Activated CD4-positive, alpha-beta memory T cell treated with anti-CD3 and anti-CD28 coated beads for 36 hours (primary cell): ENCODE data around the gene AGPAT2. TPM values are rescaled to one million over a fixed set of nuclear protein-coding genes. Genes with fewer than 3 reads are reported as not detected.
A peak's percentile ranks its signal among the peaks of the same experiment; 100 is the strongest.

Experiments used
- CTCF ChIA-PET: fragments of 350-600 bp; sonication (Branson Sonifier 250); formaldehyde crosslinking; loops from one replicate; lab custom pipeline; 2021; ENCODE audit warnings: antibody characterized with exemption, inconsistent platforms; lab: Charles Lee
- POLR2A ChIA-PET: fragments of 350-600 bp; sonication (Branson Sonifier 250); formaldehyde crosslinking; loops from one replicate; lab custom pipeline; 2021; ENCODE audit warnings: antibody characterized with exemption; lab: Charles Lee
- DNase-seq: peaks from one replicate; pipeline ENCODE4 v3.0.0-alpha.2; 2020
- H3K27ac Mint-ChIP-seq: one replicate; pipeline ENCODE4 v1.8.0; 2021; ENCODE audit warnings: mixed read lengths
- H3K27me3 Mint-ChIP-seq: one replicate; pipeline ENCODE4 v1.8.0; 2021; ENCODE audit warnings: mixed read lengths
- H3K36me3 Mint-ChIP-seq: one replicate; pipeline ENCODE4 v1.8.0; 2021; ENCODE audit warnings: mixed read lengths
- H3K4me1 Mint-ChIP-seq: one replicate; pipeline ENCODE4 v1.8.0; 2021; ENCODE audit warnings: low read depth, mixed read lengths
- H3K4me3 Mint-ChIP-seq: one replicate; pipeline ENCODE4 v1.8.0; 2021; ENCODE audit warnings: mild to moderate bottlenecking, mixed read lengths
- H3K9me3 Mint-ChIP-seq: one replicate; pipeline ENCODE4 v1.8.0; 2021; ENCODE audit warnings: mixed read lengths
- intact Hi-C: fragments of 100-400 bp; cut with micrococcal nuclease; formaldehyde crosslinking; loops from one replicate; pipeline ENCODE4 v1.15.1; 2023
- total RNA-seq, 2 experiments: library from RNA; stranded (reverse); gene quantifications; one replicate each; pipeline ENCODE4 v1.2.3, GENCODE V29; 2021

Gene AGPAT2
- total RNA-seq, 2 experiments from 2014 or later: 16.3 to 16.8 TPM

- POLR2A ChIA-PET: no interaction called here
- Mint-ChIP-seq H3K4me3 (no peak overlapping the region), H3K36me3 (no peaks in the 10 kb centered on the region), H3K27me3 (no peaks in the 10 kb centered on the region), H3K4me1 (no peaks in the 10 kb centered on the region), H3K27ac (no peak overlapping the region), H3K9me3 (no peaks in the 10 kb centered on the region)
- CTCF ChIA-PET: no interaction called here
- no peak for DNase-seq
- intact Hi-C loops: no loop called here
These were observed 13.1 kb downstream of the AGPAT2 start for GRCh38 chr9:136673975-136674785.

GRCh38 chr9:136673088-136673974 lies 13.9 kb downstream of the AGPAT2 start:
- Mint-ChIP-seq H3K4me3 (no peak overlapping the region), H3K36me3 (no peaks in the 10 kb centered on the region), H3K4me1 (no peaks in the 10 kb centered on the region), H3K27me3 (peaks cover 5% of the 10 kb centered on the region), H3K27ac (no peak overlapping the region), H3K9me3 (no peaks in the 10 kb centered on the region)
- ChIA-PET POLR2A (no interaction called here), CTCF (interaction anchor here (1.1 to 2.3 kb wide), 4 partner anchors 10 to 54 kb away, joined by 3 to 10 read pairs (median 4); no protein-coding TSS in a partner anchor)
- no peak for DNase-seq
- intact Hi-C loops: no loop called here

GRCh38 chr9:136672431-136673087 lies 14.7 kb downstream of the AGPAT2 start:
- intact Hi-C loops: no loop called here
- POLR2A ChIA-PET: no interaction called here
- Mint-ChIP-seq H3K27ac (no peak overlapping the region), H3K27me3 (peaks cover 5% of the 10 kb centered on the region), H3K4me1 (no peaks in the 10 kb centered on the region), H3K4me3 (no peak overlapping the region), H3K9me3 (no peaks in the 10 kb centered on the region), H3K36me3 (no peaks in the 10 kb centered on the region)
- CTCF ChIA-PET: interaction anchor here (1.1 to 2.3 kb wide), 9 partner anchors 8 to 374 kb away, joined by 3 to 13 read pairs (median 4); no protein-coding TSS in a partner anchor
- DNase-seq: no peak

GRCh38 chr9:136671646-136672430 lies 15.4 kb downstream of the AGPAT2 start:
- no peaks in the 10 kb centered on the region for H3K9me3 Mint-ChIP-seq
- H3K4me3 Mint-ChIP-seq: no peak overlapping the region
- POLR2A ChIA-PET: no interaction called here
- intact Hi-C loops: no loop called here
- peaks cover 5% of the 10 kb centered on the region for H3K27me3 Mint-ChIP-seq
- H3K36me3 Mint-ChIP-seq: no peaks in the 10 kb centered on the region
- H3K27ac Mint-ChIP-seq: no peak overlapping the region
- CTCF ChIA-PET: interaction anchor here (0.5 to 2.3 kb wide), 22 partner anchors 9 to 773 kb away, joined by 3 to 13 read pairs (median 4); partner anchors contain the start of gene EGFL7
- no peaks in the 10 kb centered on the region for H3K4me1 Mint-ChIP-seq
- peak; percentile 48 for DNase-seq

- POLR2A ChIA-PET: no interaction called here
- H3K9me3 Mint-ChIP-seq: no peaks in the 10 kb centered on the region
- no peaks in the 10 kb centered on the region for H3K4me1 Mint-ChIP-seq
- intact Hi-C loops: no loop called here
- no peak overlapping the region for H3K27ac Mint-ChIP-seq
- H3K4me3 Mint-ChIP-seq: no peak overlapping the region
- peaks cover 9% of the 10 kb centered on the region for H3K27me3 Mint-ChIP-seq
- CTCF ChIA-PET: interaction anchor here (0.5 to 2.3 kb wide), 18 partner anchors 9 to 774 kb away, joined by 3 to 13 read pairs (median 4); partner anchors contain the start of gene EGFL7
- no peak for DNase-seq
- H3K36me3 Mint-ChIP-seq: no peaks in the 10 kb centered on the region
These were observed 16.0 kb downstream of the AGPAT2 start for GRCh38 chr9:136671254-136671614.

GRCh38 chr9:136670576-136671253 lies 16.5 kb downstream of the AGPAT2 start:
- no peaks in the 10 kb centered on the region for H3K9me3 Mint-ChIP-seq
- DNase-seq: no peak
- H3K4me1 Mint-ChIP-seq: no peaks in the 10 kb centered on the region
- H3K27ac Mint-ChIP-seq: no peak overlapping the region
- CTCF ChIA-PET: interaction anchor here (0.7 to 1.5 kb wide), 8 partner anchors 8 to 185 kb away, joined by 3 to 13 read pairs (median 4); partner anchors contain the start of gene EGFL7
- intact Hi-C loops: no loop called here
- peaks cover 9% of the 10 kb centered on the region for H3K27me3 Mint-ChIP-seq
- POLR2A ChIA-PET: no interaction called here
- H3K4me3 Mint-ChIP-seq: no peak overlapping the region
- no peaks in the 10 kb centered on the region for H3K36me3 Mint-ChIP-seq

- ChIA-PET CTCF (no interaction called here), POLR2A (no interaction called here)
- H3K4me3 Mint-ChIP-seq: no peak overlapping the region
- H3K4me1 Mint-ChIP-seq: no peaks in the 10 kb centered on the region
- peaks cover 11% of the 10 kb centered on the region for H3K27me3 Mint-ChIP-seq
- H3K9me3 Mint-ChIP-seq: no peaks in the 10 kb centered on the region
- no peak overlapping the region for H3K27ac Mint-ChIP-seq
- no peaks in the 10 kb centered on the region for H3K36me3 Mint-ChIP-seq
- DNase-seq: no peak
- intact Hi-C loops: no loop called here
These were observed 17.3 kb downstream of the AGPAT2 start for GRCh38 chr9:136669791-136670464.

GRCh38 chr9:136668983-136669790 lies 18.1 kb downstream of the AGPAT2 start:
- H3K9me3 Mint-ChIP-seq: no peaks in the 10 kb centered on the region
- intact Hi-C loops: no loop called here
- ChIA-PET POLR2A (no interaction called here), CTCF (no interaction called here)
- no peaks in the 10 kb centered on the region for H3K36me3 Mint-ChIP-seq
- H3K4me1 Mint-ChIP-seq: peaks cover 2% of the 10 kb centered on the region
- H3K27me3 Mint-ChIP-seq: peaks cover 17% of the 10 kb centered on the region
- no peak overlapping the region for H3K27ac Mint-ChIP-seq
- H3K4me3 Mint-ChIP-seq: no peak overlapping the region
- DNase-seq: no peak

GRCh38 chr9:136667940-136668760 lies 19.1 kb downstream of the AGPAT2 start:
- no peak for DNase-seq
- Mint-ChIP-seq H3K27me3 (peaks cover 18% of the 10 kb centered on the region), H3K4me3 (no peak overlapping the region), H3K36me3 (no peaks in the 10 kb centered on the region), H3K27ac (no peak overlapping the region), H3K9me3 (no peaks in the 10 kb centered on the region), H3K4me1 (peaks cover 2% of the 10 kb centered on the region)
- POLR2A ChIA-PET: no interaction called here
- CTCF ChIA-PET: interaction anchor here (1.6 kb wide), 1 partner anchor 183 kb away, joined by 8 read pairs; no protein-coding TSS in a partner anchor
- intact Hi-C loops: no loop called here
